Psoas muscle (tissue), 8 donors: ENCODE measurements around the gene GPR83. TPM values are rescaled to one million over a fixed set of nuclear protein-coding genes. Genes with fewer than 3 reads are reported as not detected.
A peak's percentile ranks its signal among the peaks of the same experiment; 100 is the strongest.

Experiments used
- ATAC-seq, 4 donors: fragments of 200-7000 bp; cut with Tn5 transposase; one replicate each; pipeline ENCODE4 v1.9.1; 2020; ENCODE audit warnings: moderate library complexity in 3 of 4, mild to moderate bottlenecking in 2 of 4
- DNase-seq, 2 donors: peaks; one replicate each; pipeline ENCODE4 v3.0.0-alpha.2; 2020
- H3K27ac ChIP-seq: fragments of 200-600 bp; one replicate; pipeline ENCODE4 v1.8.0; 2022
- H3K27me3 ChIP-seq, 3 donors: fragments of 200-600 bp in 1 of 3; one replicate each; pipeline versions ENCODE4 v1.6.1 to v1.8.0; 2013 to 2022; ENCODE audit warnings: low read length in 2 of 3, mild to moderate bottlenecking in 2 of 3, moderate library complexity in 1 of 3; ENCODE audit not compliant: insufficient read depth in 3 of 3
- H3K36me3 ChIP-seq, 2 donors: fragments of 200-600 bp in 1 of 2; one replicate each; pipeline versions ENCODE4 v1.6.1 to v1.8.0; 2013 to 2022; ENCODE audit warnings: low read depth in 1 of 2, mild to moderate bottlenecking in 1 of 2, moderate library complexity in 1 of 2; ENCODE audit not compliant: insufficient read depth in 1 of 2
- H3K4me1 ChIP-seq: fragments of 200-600 bp; one replicate; pipeline ENCODE4 v1.8.0; 2022
- H3K4me3 ChIP-seq: fragments of 200-600 bp; one replicate; pipeline ENCODE4 v1.8.0; 2022; ENCODE audit warnings: mild to moderate bottlenecking
- H3K9me3 ChIP-seq: fragments of 200-600 bp; one replicate; pipeline ENCODE4 v1.8.0; 2022
- CTCF ChIP-seq: fragments of 200-600 bp; IDR thresholded peaks from one replicate; pipeline ENCODE4 v1.8.0; 2022; ENCODE audit warnings: antibody characterized with exemption
- WGBS, 3 donors: extraction: QIAGEN DNeasy Blood & Tissue Kit; methylation state at CpG; one replicate each; pipeline versions ENCODE4 v1.1.6 to v1.1.7; 2013; 5-methylcytosine and 5-hydroxymethylcytosine counted together
- intact Hi-C, 2 donors: fragments of 100-400 bp; cut with DNase I; formaldehyde crosslinking; loops; one replicate each; pipeline versions ENCODE4 v1.11.0 to v1.14.2; 2022
- polyA plus RNA-seq, 3 donors: library from polyadenylated mRNA; stranded (reverse); fragments of 200-250 nt; gene quantifications; one replicate each; pipeline ENCODE4 v1.2.3, GENCODE V29; 2013
- total RNA-seq, 4 donors: library from RNA; stranded (reverse); fragmentation: NEBNext Ultra II Directional in 2 of 4; extraction: Animal tissue kit (Norgen Biotek cat#: 25700) in 2 of 4; gene quantifications; one replicate each; pipeline versions ENCODE4 v1.2.1 to v1.2.4, GENCODE V29; 2021 to 2023
- donor health status: healthy with polysubstance abuse.
- donor health status: DM: no; HTN: no; CAD: no; lungs with moderate emphysema.
- donor health status: Bipolar disorder and iron deficiency.
- donor health status: healthy.
- donor health status: DM: yes; HTN: yes; CAD: no.
- donor health status: DM: no; HTN: no; CAD: no.
- donor health status: DM: no; HTN: no; CAD: no.
- donor health status: DM: yes; HTN: yes; CAD: no.

The GPR83 gene
- total and polyA plus RNA-seq, 7 donors: 0.05 to 0.40 (median 0.12) TPM; not detected in 1

GRCh38 chr11:94424011-94424410 lies 22.8 kb upstream of the GPR83 start:
- TF ChIP-seq CTCF: no peak
- H3K27me3 ChIP-seq: no peaks in the 10 kb centered on the region
- no peaks in the 10 kb centered on the region for H3K4me1 ChIP-seq
- H3K4me3 ChIP-seq: no peak overlapping the region
- peaks cover 0 to 31% of the 10 kb centered on the region in 2 donors for H3K36me3 ChIP-seq
- intact Hi-C loops: no loop called here
- ATAC-seq (no peak), DNase-seq (no peak)
- H3K9me3 ChIP-seq: peaks cover 6% of the 10 kb centered on the region
- WGBS, 3 donors: 56 to 86% (median 69%) methylated on average over 2 of the region's 2 CpGs
- no peak overlapping the region for H3K27ac ChIP-seq

GRCh38 chr11:94423507-94423906 lies 22.3 kb upstream of the GPR83 start:
- H3K27me3 ChIP-seq: no peaks in the 10 kb centered on the region
- intact Hi-C loops: no loop called here
- DNase-seq (no peak), ATAC-seq (no peak)
- H3K4me1 ChIP-seq: no peaks in the 10 kb centered on the region
- no peak overlapping the region for H3K4me3 ChIP-seq
- TF ChIP-seq CTCF: no peak
- H3K36me3 ChIP-seq: peaks cover 0 to 26% of the 10 kb centered on the region in 2 donors
- peaks cover 6% of the 10 kb centered on the region for H3K9me3 ChIP-seq
- H3K27ac ChIP-seq: no peak overlapping the region
- 74 to 80% (median 74%) methylated on average over 3 of the region's 3 CpGs for WGBS, 3 donors

GRCh38 chr11:94418123-94418765 lies 17.0 kb upstream of the GPR83 start:
- no peaks in the 10 kb centered on the region for H3K9me3 ChIP-seq
- intact Hi-C loops: loop anchor here in 1 of 2 donors (10.0 kb wide), 1 partner anchor 523 kb away; no protein-coding TSS in a partner anchor
- ATAC-seq (no peak), DNase-seq (no peak)
- no peaks in the 10 kb centered on the region for H3K4me1 ChIP-seq
- H3K27ac ChIP-seq: no peak overlapping the region
- 53 to 64% (median 54%) methylated on average over 3 of the region's 3 CpGs for WGBS, 3 donors
- TF ChIP-seq CTCF: no peak
- H3K36me3 ChIP-seq: peaks cover 0 to 17% of the 10 kb centered on the region in 2 donors
- H3K27me3 ChIP-seq: no peaks in the 10 kb centered on the region
- H3K4me3 ChIP-seq: no peak overlapping the region

- H3K36me3 ChIP-seq: peaks cover 0 to 17% of the 10 kb centered on the region in 2 donors
- peak; percentile 26 for TF ChIP-seq CTCF
- WGBS, 3 donors: 55 to 65% (median 55%) methylated on average over 4 of the region's 4 CpGs
- intact Hi-C loops: loop anchor here in 1 of 2 donors (10.0 kb wide), 1 partner anchor 523 kb away; no protein-coding TSS in a partner anchor
- no peaks in the 10 kb centered on the region for H3K9me3 ChIP-seq
- H3K27me3 ChIP-seq: no peaks in the 10 kb centered on the region
- H3K4me1 ChIP-seq: no peaks in the 10 kb centered on the region
- no peak overlapping the region for H3K4me3 ChIP-seq
- no peak overlapping the region for H3K27ac ChIP-seq
- ATAC-seq (no peak), DNase-seq (no peak)
Measured at GRCh38 chr11:94417386-94417987, 16.3 kb upstream of the GPR83 start.
